Keratinocyte (primary cell): ENCODE measurements around the gene EIF3F.

Experiments
- EZH2 ChIP-seq: IDR thresholded peaks from one replicate; pipeline ENCODE4 v1.6.1; 2012; ENCODE audit warnings: inconsistent platforms, mild to moderate bottlenecking, low read length, moderate library complexity
- TF ChIP-seq, protein P1 (sequence below), 3 experiments: IDR thresholded peaks in 1 of 3; conservative IDR thresholded peaks in 1 of 3; optimal IDR thresholded peaks in 1 of 3; 2 replicates in 2 of 3; 3 replicates in 1 of 3; pipeline versions ENCODE3 to v1.5.1; 2011; ENCODE audit warnings: low read length in 3 of 3, mild to moderate bottlenecking in 3 of 3, moderate library complexity in 2 of 3, control low read depth in 1 of 3, inconsistent platforms in 1 of 3; ENCODE audit not compliant: insufficient read depth in 2 of 3; ENCODE audit errors: extremely low read depth in 1 of 3

GRCh38 chr11:8040261-8040920 is 53.3 kb downstream of the EIF3F start:
- TF ChIP-seq, protein P1, sequence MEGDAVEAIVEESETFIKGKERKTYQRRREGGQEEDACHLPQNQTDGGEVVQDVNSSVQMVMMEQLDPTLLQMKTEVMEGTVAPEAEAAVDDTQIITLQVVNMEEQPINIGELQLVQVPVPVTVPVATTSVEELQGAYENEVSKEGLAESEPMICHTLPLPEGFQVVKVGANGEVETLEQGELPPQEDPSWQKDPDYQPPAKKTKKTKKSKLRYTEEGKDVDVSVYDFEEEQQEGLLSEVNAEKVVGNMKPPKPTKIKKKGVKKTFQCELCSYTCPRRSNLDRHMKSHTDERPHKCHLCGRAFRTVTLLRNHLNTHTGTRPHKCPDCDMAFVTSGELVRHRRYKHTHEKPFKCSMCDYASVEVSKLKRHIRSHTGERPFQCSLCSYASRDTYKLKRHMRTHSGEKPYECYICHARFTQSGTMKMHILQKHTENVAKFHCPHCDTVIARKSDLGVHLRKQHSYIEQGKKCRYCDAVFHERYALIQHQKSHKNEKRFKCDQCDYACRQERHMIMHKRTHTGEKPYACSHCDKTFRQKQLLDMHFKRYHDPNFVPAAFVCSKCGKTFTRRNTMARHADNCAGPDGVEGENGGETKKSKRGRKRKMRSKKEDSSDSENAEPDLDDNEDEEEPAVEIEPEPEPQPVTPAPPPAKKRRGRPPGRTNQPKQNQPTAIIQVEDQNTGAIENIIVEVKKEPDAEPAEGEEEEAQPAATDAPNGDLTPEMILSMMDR (optimal IDR thresholded peaks at IDR 0.05 in 1 of 3, IDR thresholded peaks at IDR 0.05 in 1 of 3, conservative IDR thresholded peaks at IDR 0.05 in 1 of 3; ENCODE audit: extremely low read depth in 1 of 3, insufficient read depth in 2 of 3, low read length in 3 of 3), result no peak
- TF ChIP-seq EZH2, result no peak
